GM21515 (cell line): Measurements from ENCODE around the gene IL17D.
"Not testable (repeated sequence)": the region's sequence is repeated elsewhere in the genome, so short reads cannot be mapped to it uniquely, and the experiment has no call there.

Experiments
- ATAC-seq: cut with Tn5 transposase; IDR thresholded peaks from one replicate; pipeline ENCODE4 v1.9.1; 2021; ENCODE audit not compliant: unreplicated experiment

Gene IL17D, protein sequence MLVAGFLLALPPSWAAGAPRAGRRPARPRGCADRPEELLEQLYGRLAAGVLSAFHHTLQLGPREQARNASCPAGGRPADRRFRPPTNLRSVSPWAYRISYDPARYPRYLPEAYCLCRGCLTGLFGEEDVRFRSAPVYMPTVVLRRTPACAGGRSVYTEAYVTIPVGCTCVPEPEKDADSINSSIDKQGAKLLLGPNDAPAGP

DNA sequence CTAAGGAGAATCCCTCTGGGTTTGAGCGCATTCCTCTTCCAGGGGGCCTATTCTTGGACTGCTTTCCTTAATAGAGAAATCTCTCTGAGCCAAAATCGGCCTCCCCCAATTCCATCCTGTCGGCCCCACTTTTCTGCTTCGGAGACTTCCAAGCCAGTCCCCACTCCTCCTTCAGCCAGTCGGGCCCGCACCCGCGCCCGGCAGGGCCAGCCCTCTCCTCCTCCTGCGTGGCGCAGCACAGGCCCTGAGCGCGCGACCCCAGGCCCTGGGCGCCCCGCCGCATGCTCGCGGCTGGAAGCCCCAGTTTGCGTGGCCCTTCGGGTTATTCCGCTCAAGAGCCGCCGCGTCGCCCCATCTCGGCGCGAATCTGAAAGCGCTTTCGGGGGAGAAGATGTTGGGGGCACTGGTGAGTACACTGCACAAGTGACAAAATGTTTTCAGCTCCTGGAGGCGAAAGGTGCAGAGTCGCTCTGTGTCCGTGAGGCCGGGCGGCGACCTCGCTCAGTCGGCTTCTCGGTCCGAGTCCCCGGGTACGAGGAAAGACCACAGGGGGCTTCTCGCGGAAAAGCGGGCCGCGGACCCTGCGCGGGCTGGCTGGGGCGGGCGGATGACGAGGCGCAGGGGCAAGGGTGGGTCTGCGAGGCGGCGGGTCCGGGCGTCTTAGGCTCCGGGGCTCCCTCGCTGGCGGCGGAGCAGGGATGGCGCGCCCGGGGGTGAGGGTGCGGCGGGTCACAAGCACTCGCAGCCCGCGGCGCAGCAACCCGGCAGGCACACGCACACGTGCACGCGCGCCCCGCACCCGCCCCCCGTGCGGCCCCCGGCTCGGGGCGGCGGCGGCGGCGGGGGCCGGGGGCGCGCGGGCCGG is at the start of gene IL17D:
Gene IL17D (plus strand): TSS at position 785 of the 865 bp plus-strand sequence. CDS start 303 bp downstream, outside the sequence.
- peak; percentile 24 for ATAC-seq

DNA sequence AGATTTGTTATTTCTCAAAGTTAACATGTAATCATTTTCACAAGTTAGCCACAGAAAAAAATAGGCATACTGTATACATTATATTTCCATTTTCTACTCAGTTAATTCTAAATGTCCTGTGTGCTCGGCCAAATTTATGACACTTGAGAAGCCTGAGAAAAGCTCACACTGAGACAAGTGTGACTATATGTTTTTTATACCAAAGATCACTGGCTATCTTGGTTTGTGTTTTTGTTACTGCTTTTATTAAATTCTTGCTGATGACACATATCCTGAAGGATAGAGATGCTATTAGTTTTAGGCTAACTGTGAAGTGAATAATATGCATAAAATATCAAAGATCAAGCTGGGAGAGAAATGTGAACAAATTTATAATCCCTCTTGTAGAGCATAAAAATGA is 49.3 kb upstream of the IL17D start:
- no peak for ATAC-seq

DNA sequence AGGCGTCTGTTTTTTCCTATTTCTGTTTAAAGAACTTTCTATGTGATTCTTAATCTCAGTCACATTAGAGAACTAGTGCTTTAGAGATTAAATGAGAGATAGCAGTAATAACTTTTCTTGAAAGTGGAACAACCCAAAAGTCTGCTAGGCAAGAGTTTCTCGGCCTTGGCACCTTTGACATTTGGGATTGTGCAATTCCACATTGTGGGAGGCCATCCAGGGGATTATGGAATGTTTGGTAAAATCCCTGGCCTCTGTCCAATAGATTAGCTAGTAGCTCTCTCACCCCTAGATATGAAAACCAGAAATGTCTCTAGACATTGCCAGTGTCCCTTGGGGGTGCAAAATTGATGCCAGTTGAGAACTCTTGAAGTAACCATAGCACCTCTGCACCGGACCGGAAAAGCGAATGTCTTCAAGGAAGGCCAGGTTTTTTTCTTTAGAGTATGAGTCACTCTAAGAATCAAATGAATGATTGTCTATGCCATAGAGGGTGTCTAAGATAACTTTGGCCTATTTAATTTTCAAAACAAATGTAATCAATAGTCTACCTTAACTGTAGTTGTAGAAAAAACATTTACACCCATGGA is 45.0 kb upstream of the IL17D start:
- ATAC-seq, result no peak

DNA sequence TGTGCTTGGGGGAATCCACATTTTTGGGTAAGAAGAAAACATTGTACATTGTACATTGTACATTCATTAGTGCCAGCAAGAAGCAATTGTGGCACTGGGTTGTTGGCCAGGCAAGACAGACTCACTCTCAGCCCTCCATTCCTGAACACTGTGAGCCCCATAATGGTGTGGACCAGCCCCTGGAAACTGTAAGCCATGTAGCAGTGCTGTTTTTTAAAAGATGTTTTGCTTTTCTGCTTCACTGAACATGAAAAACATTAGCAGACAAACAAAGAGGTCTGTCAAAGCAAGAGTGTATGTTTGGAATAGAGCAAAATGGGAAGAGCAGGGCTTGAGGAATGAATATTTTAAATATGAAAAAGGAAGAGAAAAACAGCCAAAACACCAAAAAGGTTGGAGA is 39.1 kb upstream of the IL17D start:
- ATAC-seq, result no peak

DNA sequence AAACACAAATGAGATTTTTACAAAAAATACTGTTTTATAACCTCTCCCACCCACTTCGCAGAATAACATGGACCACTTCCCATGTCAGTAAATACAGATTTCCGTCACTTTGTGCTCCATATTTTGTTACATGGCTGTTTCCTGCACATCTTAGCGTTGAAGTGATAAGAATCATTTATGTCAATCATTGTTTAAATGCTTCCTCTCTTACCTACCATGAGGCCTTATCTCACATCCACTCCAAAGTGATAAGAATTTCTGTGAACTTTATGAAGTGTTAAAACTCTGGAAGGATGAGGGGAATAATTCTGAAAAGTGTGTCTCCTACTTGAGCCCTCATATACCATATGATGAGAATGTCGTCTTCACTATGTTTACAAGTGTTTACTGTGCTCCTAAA is 36.6 kb upstream of the IL17D start:
- ATAC-seq, result no peak

DNA sequence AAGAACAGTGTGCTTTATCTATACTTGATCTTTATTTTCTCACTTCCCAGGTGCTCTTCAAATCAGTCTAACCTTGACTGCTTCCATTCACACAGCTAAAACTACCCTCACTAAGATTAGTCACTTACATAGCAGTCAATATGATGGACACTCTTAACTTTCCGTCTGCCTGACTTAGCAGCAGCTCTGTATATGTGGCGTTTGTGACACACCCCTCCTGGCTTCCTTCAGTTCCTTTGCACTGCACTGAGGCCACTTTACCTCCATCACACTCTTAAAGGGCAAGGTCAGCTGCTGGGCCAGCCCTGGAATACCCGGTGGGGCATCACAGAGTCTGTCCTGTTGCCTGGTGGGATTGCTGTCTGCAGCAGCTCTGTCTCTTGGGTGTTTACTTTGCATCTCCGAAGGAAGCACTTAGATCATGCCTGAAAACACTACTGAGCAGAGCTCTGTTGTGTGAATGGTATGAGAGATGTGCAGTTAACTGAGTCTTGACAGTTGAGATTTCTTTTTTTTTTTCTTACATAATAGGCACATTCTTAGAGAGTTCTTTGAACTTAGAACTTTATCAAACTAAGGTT is 35.6 kb upstream of the IL17D start:
- ATAC-seq, result no peak

DNA sequence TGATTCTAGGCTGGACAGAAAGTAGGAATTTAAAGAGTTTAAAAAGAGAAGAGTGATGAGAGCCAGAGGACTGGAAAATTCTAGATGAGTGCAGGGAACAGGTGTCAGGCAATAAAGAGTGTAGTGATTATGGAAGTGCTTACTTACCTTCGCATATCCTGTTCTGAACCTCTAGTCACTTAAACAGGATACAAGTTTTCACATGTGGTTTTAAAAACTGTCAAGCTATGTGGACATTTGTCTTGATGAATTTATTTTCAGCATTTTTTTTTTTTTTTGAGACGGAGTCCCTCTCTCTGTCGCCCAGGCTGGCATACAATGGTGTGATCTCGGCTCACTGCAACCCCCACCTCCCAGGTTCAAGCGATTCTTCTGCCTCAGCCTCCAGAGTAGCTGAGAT is 34.3 kb upstream of the IL17D start:
- no peak for ATAC-seq

DNA sequence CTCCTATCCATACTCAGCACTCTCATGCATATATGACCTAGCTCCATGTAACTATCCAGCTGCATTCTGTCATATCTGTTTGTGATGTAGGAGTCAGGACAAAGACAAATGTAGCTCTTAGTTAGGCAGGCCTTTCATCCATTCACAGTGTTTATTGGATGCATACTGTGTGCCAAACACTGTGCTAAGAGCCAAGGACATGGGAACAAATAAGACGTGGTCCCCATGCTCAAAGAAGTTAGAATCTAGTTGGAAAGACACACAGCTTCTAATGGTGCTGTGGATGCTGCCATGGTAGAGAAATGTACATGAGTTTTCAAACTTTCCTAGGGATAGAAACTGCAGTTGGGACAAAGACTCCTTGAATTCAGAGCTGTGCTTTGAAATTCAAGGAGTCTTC is 31.7 kb upstream of the IL17D start:
- no peak for ATAC-seq

DNA sequence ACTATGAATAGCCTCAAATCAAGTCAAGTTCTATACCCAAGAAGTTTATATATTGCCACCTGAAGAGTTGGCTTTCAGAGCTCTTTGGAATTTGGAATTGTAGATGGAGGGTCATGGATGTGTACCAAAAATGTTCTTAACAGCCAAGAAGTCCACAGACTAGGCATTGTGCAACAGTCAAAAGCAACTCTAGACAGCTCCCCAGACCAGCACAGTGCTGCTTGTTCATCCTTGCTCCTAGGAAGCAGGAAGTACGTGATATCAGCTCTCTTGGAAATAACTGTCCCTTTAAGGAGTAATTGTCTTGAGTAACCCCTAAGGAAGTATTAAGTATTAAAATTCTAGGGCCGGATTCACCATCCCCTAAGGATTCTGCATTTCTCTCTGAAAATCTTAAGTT is 30.7 kb upstream of the IL17D start:
- no peak for ATAC-seq

DNA sequence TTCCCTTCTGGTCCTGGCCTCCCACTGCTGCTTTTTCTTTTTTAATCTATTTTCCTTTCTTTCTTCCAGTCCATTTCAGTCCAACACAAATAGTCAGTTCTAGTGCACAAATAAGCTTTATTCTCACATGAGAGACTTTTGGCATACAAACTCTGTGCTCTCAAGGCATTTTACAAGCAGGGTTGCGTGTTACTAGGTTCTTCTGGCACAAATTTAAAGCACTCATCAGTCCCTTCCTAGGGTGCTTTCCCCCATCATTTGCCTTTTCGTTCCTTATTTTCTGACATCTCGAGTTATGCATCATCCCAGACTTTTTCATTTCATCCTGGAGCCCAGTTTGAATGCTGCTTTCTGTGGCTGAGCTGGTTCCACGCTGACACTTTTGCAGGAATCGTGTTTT is 29.8 kb upstream of the IL17D start:
- ATAC-seq, result no peak

DNA sequence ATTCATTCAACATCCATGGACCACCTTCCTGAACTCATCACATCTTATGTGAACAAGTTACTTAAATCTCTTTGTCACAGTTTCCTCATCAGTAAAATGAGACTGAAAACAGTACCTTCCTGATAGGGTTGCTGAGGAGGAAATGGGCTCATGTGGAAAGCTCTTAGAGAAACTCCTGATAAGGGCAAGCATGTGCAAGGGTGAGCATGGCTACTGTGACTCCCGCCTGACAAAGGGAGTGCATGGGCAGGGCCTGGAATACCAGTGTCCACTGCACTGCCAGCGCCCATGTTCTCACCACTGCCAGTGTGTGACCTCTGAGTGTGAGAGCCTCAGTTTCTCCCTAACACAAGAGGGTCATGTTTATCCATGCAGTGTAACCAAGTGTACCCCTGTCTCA is 27.3 kb upstream of the IL17D start:
- no peak for ATAC-seq

DNA sequence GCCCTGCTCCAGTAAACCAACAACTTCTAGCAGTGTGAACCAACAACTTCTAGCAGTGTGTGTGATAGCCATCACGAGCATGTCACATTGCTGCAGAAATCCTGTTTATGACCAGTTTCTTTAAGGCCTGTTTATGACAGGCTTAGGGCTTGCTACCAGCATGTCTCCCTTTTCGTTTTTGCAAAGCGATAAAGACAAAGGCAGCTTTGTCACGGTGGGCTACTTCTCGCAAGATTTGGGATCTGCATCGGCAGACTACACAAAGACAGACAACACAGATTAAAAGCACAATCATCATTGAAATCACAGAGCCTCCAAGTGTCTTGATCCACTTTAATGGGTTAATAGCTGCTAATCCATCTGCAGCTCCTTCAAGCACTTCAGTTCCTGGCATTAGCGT is 24.9 kb upstream of the IL17D start:
- not testable (repeated sequence) for ATAC-seq

DNA sequence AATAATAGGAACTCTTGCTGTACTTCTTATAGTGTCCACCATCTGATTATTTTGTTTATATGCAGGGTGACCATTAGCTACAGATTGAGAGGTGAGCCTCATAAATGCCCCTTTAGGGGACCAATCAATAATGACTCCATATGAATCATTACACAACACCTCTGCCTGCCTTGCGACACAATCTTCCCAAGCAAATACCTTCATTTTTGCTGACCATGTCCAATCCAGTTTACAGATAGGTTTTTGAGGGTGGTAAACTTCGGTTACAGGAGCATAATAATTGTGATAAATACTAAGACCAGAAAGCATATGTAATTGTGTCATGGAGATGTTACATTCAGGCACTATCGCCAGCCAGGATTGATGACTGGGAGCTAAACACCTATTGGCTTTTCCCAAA is 23.6 kb upstream of the IL17D start:
- ATAC-seq, result no peak

DNA sequence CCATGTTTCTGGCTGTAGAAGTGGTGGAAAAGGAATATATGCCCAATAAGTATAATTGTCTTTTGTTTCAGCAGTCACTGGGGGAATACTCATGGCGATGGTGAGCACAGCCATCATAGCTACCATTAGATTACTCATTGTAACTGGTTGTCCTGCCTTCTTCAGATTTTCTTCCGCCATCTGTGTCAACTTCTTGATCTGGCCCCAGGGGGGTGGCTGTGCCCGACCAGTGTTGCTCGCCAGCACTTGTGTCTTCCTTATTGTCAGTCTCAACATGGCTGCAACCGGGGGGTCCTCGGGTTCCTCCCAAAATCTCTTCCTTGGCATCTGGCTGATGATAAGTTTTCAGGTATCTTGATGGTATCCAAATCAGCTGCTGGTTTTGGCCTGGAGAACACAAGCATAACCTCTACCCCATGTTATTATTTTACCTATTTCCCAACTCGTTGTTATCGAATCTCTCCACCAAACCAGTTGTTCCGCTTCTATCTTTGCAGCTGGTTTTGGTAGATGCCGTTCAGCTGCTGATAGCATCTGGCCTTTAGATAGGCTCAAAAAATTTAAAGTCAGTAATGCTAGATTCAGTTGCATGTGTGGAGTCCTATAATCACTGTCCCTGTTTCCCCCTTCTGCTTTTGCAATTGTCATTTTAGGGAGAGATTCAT is 23.0 kb upstream of the IL17D start:
- no peak for ATAC-seq

DNA sequence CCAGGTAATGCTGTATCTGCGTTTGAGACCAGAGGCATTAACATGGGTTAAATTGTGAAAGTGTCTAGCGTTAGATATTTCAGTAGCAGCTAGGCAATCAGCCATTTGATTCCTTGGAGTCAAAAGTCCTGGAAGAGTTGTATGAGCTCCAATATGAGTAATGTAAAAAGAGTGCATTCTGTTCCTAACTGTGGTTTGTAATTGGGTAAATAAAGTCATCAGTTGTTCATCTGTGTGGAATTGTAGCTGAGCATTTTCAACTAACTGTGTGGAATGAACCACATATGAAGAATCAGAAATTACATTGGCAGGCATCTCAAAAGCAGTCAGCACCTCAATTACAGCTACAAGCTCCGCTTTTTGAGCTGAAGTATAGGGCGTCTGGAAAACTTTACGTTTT is 22.0 kb upstream of the IL17D start:
- ATAC-seq, result not testable (repeated sequence)

DNA sequence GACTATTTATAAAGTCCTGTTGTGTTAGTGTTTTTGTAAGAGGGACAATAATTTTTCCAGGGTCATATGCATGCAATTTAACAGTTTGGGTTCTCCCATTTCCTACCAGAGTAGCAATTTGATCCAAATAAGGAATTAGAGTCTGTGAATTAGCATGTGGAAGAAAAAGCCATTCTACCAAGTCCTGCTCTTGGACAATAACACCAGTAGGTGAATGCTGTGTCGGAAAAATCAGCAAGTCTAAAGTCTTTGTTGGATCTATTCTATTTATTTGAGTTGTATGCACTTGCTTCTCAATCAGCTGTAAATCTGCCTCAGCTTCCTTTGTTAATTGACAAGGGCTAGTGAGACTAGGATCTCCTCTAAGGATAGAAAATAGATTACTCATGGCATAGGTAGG is 21.4 kb upstream of the IL17D start:
- no peak for ATAC-seq

DNA sequence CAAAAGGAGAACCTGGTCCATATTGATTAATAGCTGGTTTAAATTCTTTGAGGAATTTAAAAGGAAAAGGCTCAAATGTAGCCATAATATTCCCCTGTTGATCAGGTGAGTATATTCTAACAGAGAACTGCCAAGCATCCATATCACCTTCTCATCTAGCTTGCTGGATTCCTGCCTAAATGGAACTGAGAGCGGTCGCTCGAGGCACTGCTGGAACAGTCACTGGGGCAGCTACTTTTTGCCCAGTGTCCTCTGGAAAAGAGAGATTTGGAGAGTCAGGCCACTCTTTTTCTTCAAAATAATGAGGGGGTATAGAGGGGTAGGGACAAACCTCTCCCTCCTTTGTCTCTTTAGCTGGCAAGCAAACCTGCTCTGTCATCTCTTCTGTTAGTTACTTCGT is 19.5 kb upstream of the IL17D start:
- ATAC-seq, result no peak

DNA sequence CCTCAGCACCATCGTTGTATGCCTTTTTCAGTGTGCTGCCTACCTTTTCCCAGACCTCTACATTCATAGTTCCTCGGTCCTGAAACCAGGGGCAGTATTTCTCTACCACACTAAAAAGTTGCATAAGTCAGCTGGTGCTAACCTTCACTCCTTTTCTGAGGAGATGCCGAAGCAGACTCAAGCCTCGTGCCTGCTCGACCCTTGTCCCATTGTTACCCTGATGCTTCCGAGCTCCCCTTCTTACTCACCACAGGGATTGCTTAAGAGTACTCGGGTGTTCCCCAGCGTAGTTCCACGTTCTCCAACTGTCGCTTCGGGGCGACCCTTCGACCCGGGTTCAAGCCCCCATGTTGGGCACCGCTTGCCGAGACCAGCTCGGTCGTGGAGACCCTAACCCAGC is 19.0 kb upstream of the IL17D start:
- no peak for ATAC-seq

DNA sequence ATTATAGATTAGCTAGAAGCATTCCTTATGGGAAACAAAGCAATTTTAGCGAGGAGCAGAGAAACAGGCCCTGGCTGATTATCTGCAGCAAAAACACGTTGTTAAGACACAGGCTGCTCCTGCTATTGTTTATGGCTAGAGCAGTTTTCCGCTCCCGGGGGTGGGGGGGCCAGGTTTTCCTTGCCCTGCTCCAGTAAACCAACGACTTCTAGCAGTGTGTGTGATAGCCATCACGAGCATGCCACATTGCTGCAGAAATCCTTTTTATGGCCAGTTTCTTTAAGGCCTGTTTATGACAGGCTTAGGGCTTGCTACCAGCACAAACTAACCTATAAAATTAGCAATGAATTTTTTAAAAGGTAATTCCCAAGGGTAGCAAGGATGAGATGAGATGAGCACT is 18.4 kb upstream of the IL17D start:
- no peak for ATAC-seq

DNA sequence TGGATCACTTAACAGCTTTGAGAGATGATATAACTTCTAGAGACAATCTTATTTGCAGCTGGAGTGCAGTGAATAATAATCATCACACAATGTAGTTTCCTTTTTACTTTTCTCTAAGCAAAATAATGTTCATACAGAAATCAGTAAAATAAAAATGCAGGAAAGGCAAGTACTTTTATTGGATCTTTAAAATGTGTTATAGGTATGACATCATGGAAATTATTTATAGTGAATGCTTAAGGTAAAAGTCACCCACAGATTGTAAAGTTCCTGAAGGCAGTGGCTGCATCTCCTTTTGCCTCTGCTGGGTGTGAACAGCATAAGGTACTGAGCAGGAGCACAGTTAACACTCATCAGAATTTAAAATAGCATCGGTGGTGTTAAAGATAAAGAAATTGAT is 17.3 kb upstream of the IL17D start:
- ATAC-seq, result no peak

DNA sequence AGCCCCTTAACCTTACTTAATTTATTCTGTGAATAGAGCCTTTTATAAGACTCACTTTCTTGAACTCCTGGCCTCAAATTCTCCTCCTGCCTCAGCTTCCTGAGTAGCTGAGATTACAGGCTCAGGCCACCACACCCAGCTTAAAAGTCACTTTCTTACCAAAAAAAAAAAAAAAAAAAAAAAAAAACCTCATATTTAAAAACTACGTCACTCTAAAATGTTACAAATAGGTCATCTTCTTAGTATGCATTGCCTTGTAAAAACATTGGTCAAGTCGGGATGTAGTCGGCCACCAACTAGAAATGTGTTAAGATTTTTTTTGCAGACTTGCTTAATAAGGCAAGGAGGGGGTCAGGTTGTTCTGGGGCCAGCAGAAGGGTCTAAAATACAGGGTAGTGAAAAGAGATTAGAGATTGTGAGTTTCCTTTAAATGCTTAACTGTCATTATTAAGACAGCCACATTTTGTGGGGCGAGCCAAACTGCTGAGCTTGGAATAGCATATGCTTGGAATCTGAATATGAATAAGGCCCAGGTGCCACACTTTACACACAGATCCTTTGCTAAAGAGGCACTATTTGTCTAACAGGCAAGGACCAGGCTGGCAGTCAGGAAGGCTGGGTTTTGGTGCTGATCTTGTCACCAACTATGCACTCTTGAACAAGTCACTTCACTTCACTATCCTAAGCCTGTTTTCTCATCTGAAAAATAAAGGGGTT is 16.5 kb upstream of the IL17D start:
- ATAC-seq, result no peak
